ENCODE data around the gene UBB.

Gene UBB

DNA sequence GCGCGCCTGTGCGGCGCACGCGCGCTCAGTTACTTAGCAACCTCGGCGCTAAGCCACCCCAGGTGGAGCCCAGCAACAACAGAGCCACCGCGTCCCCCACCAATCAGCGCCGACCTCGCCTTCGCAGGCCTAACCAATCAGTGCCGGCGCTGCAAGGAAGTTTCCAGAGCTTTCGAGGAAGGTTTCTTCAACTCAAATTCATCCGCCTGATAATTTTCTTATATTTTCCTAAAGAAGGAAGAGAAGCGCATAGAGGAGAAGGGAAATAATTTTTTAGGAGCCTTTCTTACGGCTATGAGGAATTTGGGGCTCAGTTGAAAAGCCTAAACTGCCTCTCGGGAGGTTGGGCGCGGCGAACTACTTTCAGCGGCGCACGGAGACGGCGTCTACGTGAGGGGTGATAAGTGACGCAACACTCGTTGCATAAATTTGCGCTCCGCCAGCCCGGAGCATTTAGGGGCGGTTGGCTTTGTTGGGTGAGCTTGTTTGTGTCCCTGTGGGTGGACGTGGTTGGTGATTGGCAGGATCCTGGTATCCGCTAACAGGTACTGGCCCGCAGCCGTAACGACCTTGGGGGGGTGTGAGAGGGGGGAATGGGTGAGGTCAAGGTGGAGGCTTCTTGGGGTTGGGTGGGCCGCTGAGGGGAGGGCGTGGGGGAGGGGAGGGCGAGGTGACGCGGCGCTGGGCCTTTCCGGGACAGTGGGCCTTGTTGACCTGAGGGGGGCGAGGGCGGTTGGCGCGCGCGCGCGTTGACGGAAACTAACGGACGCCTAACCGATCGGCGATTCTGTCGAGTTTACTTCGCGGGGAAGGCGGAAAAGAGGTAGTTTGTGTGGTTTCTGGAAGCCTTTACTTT lies at the start of gene UBB:
TSS of gene UBB (plus strand) at position 452 of the 856 bp plus-strand sequence. CDS start 817 bp downstream, outside the sequence.
- peak; percentile 84 to 90 for DNase-seq (ENCODE audit: low read depth in 1 of 2, low spot score in 1 of 2)

- DNase-seq (ENCODE audit: low read depth in 1 of 2, low spot score in 1 of 2) = no peak
Observed at GRCh38 chr17:16338391-16338790, 42.5 kb upstream of the UBB start.

DNA sequence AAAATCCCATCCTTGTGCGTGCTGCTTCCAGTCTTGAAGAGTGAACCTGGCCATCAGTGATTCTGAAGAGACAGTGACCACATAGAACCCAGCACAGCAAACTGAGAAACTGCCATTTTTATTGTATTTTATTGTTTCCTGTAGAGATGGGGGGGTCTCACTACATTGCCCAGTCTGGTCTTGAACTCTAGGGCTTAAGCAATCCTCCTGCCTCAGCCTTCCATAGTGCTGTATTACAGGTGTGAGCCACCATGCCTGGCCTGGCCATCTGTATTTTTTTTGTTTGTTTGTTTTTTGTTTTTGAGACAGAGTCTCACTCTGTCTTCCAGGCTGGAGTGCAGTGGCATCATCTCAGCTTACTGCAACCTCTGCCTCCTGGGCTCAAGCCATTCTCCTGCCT lies 41.5 kb upstream of the UBB start:
- DNase-seq (ENCODE audit: low read depth in 1 of 2, low spot score in 1 of 2) = no peak

DNA sequence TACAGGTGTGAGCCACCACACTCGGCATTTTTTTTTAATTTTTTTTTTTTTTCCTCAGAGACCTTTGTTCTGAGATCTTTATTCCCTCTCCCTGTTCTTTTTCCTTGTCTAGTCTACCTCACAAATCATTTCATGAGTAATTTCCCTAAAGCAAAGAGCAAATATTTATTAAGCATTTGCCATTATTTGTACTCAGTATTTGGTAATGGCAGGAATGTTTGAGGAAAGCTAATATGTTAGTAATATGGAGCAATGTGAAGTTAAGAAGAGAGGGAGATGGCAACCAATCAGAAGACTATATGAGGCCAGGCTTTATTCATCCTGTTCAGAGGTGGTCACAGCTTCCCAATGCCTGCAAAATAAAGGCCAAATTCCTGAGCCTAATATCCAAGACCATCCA lies 40.9 kb upstream of the UBB start:
- DNase-seq (ENCODE audit: low read depth in 1 of 2, low spot score in 1 of 2) = no peak

- DNase-seq (ENCODE audit: low read depth in 1 of 2, low spot score in 1 of 2) = no peak
Observed at GRCh38 chr17:16342979-16343378, 37.9 kb upstream of the UBB start.

DNA sequence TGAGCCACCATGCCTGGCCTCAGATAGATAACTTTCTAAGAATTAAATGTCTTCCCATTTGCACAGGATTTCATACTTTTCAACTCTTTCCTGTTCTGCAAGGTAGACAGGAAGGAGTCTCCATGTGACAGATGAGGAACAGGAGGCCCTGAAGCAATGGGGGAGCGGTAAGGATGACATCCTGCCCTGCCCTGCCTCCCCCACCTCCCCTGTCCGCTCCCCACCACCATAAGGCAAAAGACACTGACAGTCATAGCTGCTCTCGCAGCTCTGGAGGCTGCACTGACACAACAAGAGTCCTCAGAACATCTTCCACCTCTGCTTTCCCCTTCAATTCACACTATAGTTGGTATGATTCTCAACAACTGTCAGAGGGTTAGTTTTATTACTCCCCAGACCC lies 37.3 kb upstream of the UBB start:
- DNase-seq (ENCODE audit: low read depth in 1 of 2, low spot score in 1 of 2) = no peak

- DNase-seq (ENCODE audit: low read depth in 1 of 2, low spot score in 1 of 2) = no peak
Observed at GRCh38 chr17:16345565-16345964, 35.3 kb upstream of the UBB start.

DNA sequence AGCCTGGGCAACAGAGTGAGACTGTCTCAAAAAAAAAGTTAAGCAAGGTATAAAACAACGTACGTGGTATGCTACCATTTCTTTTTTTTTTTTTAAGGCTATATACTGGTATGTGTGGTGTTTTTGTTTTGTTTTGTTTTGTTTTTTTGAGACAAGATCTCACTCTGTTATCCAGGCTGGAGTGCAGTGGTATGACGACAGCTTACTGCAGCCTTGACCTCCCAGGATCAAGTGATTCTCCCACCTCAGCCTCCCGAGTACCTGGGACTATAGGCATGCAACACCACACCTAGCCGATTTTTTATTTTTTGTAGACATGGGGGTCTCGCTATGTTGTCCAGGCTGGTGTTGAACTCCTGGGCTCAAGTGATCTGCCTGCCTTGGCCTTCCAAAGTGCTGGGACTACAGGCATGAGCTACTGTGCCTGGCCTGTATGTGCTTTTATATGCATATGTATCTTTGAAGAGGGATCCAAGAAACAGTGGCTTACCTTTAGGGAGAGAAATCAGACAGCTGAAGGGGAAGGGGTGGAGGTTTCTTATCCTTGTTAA lies 34.1 kb upstream of the UBB start:
- DNase-seq (ENCODE audit: low read depth in 1 of 2, low spot score in 1 of 2) = no peak

DNA sequence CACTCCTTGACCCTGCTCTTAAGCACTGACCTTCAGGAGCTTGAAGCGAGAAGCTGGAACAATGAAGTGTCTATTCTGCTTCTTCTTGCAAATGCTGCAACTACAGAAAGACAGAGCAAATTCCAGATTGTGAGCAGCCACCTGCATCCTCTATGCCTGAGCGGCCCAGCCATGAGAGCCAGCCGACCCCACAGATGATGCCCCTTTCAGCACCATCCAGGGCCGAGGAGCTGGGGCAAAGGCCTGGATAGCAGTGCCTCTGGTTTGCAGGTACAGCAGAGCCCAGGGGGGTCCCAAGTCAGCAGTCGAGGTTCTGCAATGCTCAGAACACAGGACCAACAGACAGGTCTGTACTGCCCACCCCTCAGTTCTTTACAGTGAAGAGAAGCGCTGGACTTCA lies 32.3 kb upstream of the UBB start:
- no peak for DNase-seq (ENCODE audit: low read depth in 1 of 2, low spot score in 1 of 2)

DNA sequence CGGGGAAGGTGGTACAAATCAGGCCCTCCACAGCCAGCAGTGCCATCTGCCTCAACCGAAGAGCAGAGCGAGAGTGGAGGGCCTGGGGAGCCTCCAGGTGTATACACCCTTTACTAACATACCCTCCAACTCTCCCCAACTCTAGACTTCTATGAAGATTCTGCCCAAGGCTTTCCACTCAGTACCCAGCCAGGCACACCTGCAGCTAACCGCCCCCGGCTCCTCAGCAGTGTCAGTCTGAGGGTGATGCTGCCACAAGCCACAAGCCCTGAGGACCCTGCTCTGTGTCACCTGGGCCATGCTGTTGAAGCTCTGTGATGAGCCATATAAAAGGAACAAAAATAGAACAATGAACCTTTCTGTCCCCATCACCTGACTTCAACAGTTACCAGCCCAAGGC lies 31.5 kb upstream of the UBB start:
- no peak for DNase-seq (ENCODE audit: low read depth in 1 of 2, low spot score in 1 of 2)

DNA sequence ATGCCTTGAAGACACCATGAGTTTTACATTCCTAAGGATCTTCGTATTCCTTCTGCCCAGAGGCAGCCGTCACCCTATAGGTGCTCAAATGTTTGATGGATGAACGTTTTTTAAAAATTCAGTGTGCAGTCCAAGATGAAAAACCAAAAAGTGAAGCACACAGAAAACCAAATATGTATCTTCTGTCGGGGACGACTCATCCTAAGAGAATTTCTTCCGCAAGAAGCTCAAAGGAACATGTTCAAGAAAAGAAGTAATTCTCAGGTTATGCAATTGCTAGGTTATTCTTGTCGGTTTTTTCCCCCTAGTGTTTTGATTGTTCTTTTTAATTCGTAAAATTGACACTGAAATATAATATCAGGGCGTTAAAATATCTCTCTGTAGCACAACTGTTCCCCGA lies 29.1 kb upstream of the UBB start:
- no peak for DNase-seq (ENCODE audit: low read depth in 1 of 2, low spot score in 1 of 2)

DNA sequence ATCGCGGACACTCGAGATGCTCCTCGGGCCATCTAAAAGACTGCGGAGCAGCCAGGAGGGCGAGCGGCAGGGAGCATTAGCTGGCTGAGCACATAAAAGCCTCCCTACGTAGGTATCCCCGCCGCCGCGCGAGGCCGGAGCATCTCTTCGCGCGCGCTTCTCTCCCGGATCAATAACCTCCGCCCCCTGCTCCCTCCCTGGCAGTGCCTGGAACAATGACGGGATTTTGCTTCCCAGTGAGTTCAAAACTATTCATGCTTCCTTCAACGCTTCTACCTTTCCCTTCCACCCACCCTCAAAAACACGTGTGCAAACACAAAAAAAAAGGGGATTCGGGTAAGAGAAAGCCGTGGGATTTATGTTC lies 28.6 kb upstream of the UBB start:
- DNase-seq (ENCODE audit: low read depth in 1 of 2, low spot score in 1 of 2) = peak in 1 of 2 donors; percentile 25

GRCh38 chr17:16352667-16353316 lies 28.1 kb upstream of the UBB start:
- peak; percentile 6 to 22 for DNase-seq (ENCODE audit: low read depth in 1 of 2, low spot score in 1 of 2)

- peak; percentile 40 to 65 for DNase-seq (ENCODE audit: low read depth in 1 of 2, low spot score in 1 of 2)
Observed at GRCh38 chr17:16353317-16354174, 27.3 kb upstream of the UBB start, which contains the start of gene CENPV. Gene CENPV (minus strand): TSS chr17:16353469. CDS start chr17:16353436, 33 bp downstream.

GRCh38 chr17:16354585-16354984 lies 26.3 kb upstream of the UBB start:
- no peak for DNase-seq (ENCODE audit: low read depth in 1 of 2, low spot score in 1 of 2)

GRCh38 chr17:16358394-16358793 lies 22.5 kb upstream of the UBB start:
- DNase-seq (ENCODE audit: low read depth in 1 of 2, low spot score in 1 of 2) = no peak

GRCh38 chr17:16361874-16362273 lies 19.0 kb upstream of the UBB start:
- DNase-seq (ENCODE audit: low read depth in 1 of 2, low spot score in 1 of 2) = no peak

- peak; percentile 54 to 57 for DNase-seq (ENCODE audit: low read depth in 1 of 2, low spot score in 1 of 2)
Observed at GRCh38 chr17:16363749-16364536, 16.9 kb upstream of the UBB start.

GRCh38 chr17:16364625-16365024 lies 16.3 kb upstream of the UBB start:
- no peak for DNase-seq (ENCODE audit: low read depth in 1 of 2, low spot score in 1 of 2)

- DNase-seq (ENCODE audit: low read depth in 1 of 2, low spot score in 1 of 2) = no peak
Observed at GRCh38 chr17:16371742-16372141, 9.1 kb upstream of the UBB start.
